SK-N-SH treated with all-trans-retinoic acid at 6 μM for 48 hours (cell line): ENCODE measurements around the gene CDH4.

Experiments used
- ZC3H10 ChIP-seq: fragments of 250-450 bp; sonication (Bioruptor Pico); IDR thresholded peaks from 2 replicates; pipeline ENCODE4 v1.5.1; 2021; ENCODE audit warnings: mild to moderate bottlenecking, moderate library complexity
- TF ChIP-seq, protein P1 (sequence below): fragments of 250-450 bp; sonication (Bioruptor Pico); IDR thresholded peaks from 2 replicates; pipeline ENCODE4 v1.8.0; 2020; ENCODE audit warnings: mild to moderate bottlenecking, moderate library complexity, borderline replicate concordance
- TF ChIP-seq, protein P2 (sequence below): fragments of 250-450 bp; sonication (Bioruptor Pico); IDR thresholded peaks from 2 replicates; pipeline ENCODE4 v1.5.1; 2020; ENCODE audit warnings: low read depth, mild to moderate bottlenecking, moderate library complexity

DNA sequence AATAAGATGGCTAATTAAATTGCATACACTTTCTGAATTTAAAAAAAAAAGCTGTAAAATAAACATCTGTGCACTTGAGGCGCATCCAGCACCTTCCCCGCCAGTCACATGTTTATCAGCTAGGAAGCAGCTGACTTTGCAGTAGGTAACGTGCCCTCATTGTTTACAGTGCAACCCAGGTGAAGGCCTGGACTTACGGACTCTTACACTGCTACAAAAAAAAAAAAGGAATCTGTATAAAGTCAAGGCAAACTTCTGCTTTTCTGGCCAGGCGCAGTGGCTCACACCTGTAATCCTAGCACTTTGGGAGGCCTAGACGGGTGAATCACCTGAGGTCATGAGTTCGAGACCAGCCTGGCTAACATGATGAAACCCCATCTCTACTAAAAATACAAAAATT is 327.8 kb downstream of the CDH4 start:
- TF ChIP-seq, protein P1, sequence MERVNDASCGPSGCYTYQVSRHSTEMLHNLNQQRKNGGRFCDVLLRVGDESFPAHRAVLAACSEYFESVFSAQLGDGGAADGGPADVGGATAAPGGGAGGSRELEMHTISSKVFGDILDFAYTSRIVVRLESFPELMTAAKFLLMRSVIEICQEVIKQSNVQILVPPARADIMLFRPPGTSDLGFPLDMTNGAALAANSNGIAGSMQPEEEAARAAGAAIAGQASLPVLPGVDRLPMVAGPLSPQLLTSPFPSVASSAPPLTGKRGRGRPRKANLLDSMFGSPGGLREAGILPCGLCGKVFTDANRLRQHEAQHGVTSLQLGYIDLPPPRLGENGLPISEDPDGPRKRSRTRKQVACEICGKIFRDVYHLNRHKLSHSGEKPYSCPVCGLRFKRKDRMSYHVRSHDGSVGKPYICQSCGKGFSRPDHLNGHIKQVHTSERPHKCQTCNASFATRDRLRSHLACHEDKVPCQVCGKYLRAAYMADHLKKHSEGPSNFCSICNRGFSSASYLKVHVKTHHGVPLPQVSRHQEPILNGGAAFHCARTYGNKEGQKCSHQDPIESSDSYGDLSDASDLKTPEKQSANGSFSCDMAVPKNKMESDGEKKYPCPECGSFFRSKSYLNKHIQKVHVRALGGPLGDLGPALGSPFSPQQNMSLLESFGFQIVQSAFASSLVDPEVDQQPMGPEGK (CRISPR knock-in tag): no peak
- TF ChIP-seq, protein P2, sequence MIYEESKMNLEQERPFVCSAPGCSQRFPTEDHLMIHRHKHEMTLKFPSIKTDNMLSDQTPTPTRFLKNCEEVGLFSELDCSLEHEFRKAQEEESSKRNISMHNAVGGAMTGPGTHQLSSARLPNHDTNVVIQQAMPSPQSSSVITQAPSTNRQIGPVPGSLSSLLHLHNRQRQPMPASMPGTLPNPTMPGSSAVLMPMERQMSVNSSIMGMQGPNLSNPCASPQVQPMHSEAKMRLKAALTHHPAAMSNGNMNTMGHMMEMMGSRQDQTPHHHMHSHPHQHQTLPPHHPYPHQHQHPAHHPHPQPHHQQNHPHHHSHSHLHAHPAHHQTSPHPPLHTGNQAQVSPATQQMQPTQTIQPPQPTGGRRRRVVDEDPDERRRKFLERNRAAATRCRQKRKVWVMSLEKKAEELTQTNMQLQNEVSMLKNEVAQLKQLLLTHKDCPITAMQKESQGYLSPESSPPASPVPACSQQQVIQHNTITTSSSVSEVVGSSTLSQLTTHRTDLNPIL: no peak
- TF ChIP-seq ZC3H10 (CRISPR knock-in tag): no peak
